Skeletal muscle tissue (tissue), 4 donors: Measurements from ENCODE around the gene FAF1. TPM values are rescaled to one million over a fixed set of nuclear protein-coding genes. Genes with fewer than 3 reads are reported as not detected.

ENCODE experiments used
- H3K27ac ChIP-seq: one replicate; pipeline ENCODE4 v1.7.0; 2013; ENCODE audit warnings: mild to moderate bottlenecking, low read depth, low read length, inconsistent platforms
- H3K27me3 ChIP-seq, 3 donors: one replicate each; pipeline ENCODE4 v1.7.0; 2013; ENCODE audit warnings: low read length in 3 of 3; ENCODE audit not compliant: control insufficient read depth in 3 of 3, insufficient read depth in 3 of 3
- H3K36me3 ChIP-seq, 3 donors: one replicate each; pipeline ENCODE4 v1.7.0; 2013; ENCODE audit warnings: low read length in 3 of 3; ENCODE audit not compliant: control insufficient read depth in 3 of 3, insufficient read depth in 3 of 3
- H3K4me1 ChIP-seq, 3 donors: one replicate each; pipeline ENCODE4 v1.7.0; 2013; ENCODE audit warnings: low read length in 3 of 3, mild to moderate bottlenecking in 3 of 3; ENCODE audit not compliant: control insufficient read depth in 3 of 3, insufficient read depth in 3 of 3
- H3K4me3 ChIP-seq, 3 donors: one replicate each; pipeline ENCODE4 v1.7.0; 2013; ENCODE audit warnings: low read length in 3 of 3
- H3K9ac ChIP-seq, 3 donors: one replicate each; pipeline ENCODE4 v1.7.0; 2013; ENCODE audit warnings: low read length in 3 of 3, mild to moderate bottlenecking in 3 of 3, moderate library complexity in 2 of 3, low read depth in 1 of 3
- H3K9me3 ChIP-seq, 3 donors: one replicate each; pipeline ENCODE4 v1.7.0; 2013; ENCODE audit warnings: low read length in 3 of 3; ENCODE audit not compliant: control insufficient read depth in 3 of 3
- total RNA-seq: library from RNA; depleted of rRNA; stranded (reverse); fragments of >200 nt; gene quantifications from one replicate; pipeline ENCODE4 v1.2.3, GENCODE V29; 2014
- donor health status: Osteomylitis.

The FAF1 gene
- total RNA-seq, 1 donor from 2014 or later = 41.2 TPM

DNA sequence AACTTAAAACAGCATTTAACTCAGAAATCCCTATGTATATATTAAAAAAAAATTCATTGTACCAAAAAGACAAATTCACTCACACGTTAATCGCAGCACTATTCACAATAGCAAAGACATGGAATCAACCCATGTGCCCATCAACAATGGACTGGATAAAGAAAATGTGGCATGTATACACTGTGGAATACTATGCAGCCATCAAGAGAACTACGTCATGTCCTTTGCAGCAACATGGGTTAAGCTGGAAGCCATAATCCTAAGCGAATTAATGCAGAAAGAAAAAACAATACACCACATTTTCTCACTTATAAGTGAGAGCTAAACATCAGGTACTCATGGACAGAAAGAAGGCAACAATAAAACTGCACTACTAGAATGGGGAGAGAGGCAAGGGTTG lies 99.4 kb downstream of the FAF1 start:
- H3K9me3 ChIP-seq = peaks cover 0 to 3% (median 2%) of the 10 kb centered on the region in 3 donors
- no peak overlapping the region for H3K9ac ChIP-seq
- no peak overlapping the region for H3K27ac ChIP-seq
- H3K27me3 ChIP-seq = no peaks in the 10 kb centered on the region
- no peaks in the 10 kb centered on the region for H3K4me1 ChIP-seq
- no peak overlapping the region for H3K4me3 ChIP-seq
- H3K36me3 ChIP-seq = no peaks in the 10 kb centered on the region

DNA sequence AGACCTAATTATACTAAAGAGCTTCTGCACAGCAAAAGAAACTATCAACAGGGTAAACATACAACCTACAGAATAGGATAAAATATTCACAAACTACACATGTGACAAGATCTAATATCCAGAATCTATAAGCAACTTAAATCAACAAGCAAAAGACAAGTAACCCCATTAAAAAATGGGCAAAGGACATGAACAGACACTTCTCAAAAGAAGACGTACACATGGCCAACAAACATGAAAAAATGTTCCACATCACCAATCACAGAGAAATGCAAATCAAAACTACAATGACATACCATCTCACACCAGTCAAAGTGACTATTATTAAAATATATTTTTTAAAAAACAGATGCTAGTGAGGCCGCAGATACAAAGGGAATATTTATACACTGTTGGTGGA lies 99.8 kb downstream of the FAF1 start:
- H3K4me1 ChIP-seq = no peaks in the 10 kb centered on the region
- peaks cover 0 to 3% (median 2%) of the 10 kb centered on the region in 3 donors for H3K9me3 ChIP-seq
- no peak overlapping the region for H3K9ac ChIP-seq
- no peaks in the 10 kb centered on the region for H3K27me3 ChIP-seq
- no peak overlapping the region for H3K27ac ChIP-seq
- H3K36me3 ChIP-seq = no peaks in the 10 kb centered on the region
- H3K4me3 ChIP-seq = no peak overlapping the region

- Histone ChIP-seq H3K9me3 (peaks cover 0 to 3% (median 2%) of the 10 kb centered on the region in 3 donors), H3K27me3 (no peaks in the 10 kb centered on the region), H3K4me1 (no peaks in the 10 kb centered on the region), H3K9ac (no peak overlapping the region), H3K27ac (no peak overlapping the region), H3K36me3 (no peaks in the 10 kb centered on the region), H3K4me3 (no peak overlapping the region)
These were observed 100.4 kb downstream of the FAF1 start for GRCh38 chr1:50859657-50860056.

- Histone ChIP-seq H3K4me1 (no peaks in the 10 kb centered on the region), H3K27ac (no peak overlapping the region), H3K27me3 (no peaks in the 10 kb centered on the region), H3K36me3 (no peaks in the 10 kb centered on the region), H3K9me3 (peaks cover 0 to 3% (median 2%) of the 10 kb centered on the region in 3 donors), H3K9ac (no peak overlapping the region), H3K4me3 (no peak overlapping the region)
These were observed 101.3 kb downstream of the FAF1 start for GRCh38 chr1:50858761-50859160.

GRCh38 chr1:50857702-50858101 lies 102.4 kb downstream of the FAF1 start:
- Histone ChIP-seq H3K4me1 (no peaks in the 10 kb centered on the region), H3K27me3 (no peaks in the 10 kb centered on the region), H3K36me3 (no peaks in the 10 kb centered on the region), H3K9ac (no peak overlapping the region), H3K27ac (no peak overlapping the region), H3K4me3 (no peak overlapping the region), H3K9me3 (peaks cover 0 to 3% (median 2%) of the 10 kb centered on the region in 3 donors)

DNA sequence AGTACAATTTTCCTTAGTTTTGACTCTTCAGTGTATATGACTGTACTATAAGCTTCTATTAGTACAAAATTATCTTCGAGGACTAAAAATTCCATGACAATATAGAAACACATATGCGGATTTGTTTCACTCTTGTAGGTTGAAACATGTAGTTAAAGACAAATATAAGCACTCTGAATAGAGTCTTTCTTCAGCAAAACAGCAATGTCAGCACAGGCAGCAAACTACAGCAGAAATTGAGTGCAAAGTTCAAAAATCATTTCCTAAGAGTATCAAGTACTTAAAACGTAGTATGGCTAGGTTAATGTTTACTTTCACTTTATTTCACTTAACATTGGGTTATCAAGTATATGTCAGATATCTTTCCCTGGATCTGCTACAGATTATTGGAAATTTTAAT lies 106.7 kb downstream of the FAF1 start:
- Histone ChIP-seq H3K9me3 (no peaks in the 10 kb centered on the region), H3K9ac (no peak overlapping the region), H3K4me1 (no peaks in the 10 kb centered on the region), H3K4me3 (no peak overlapping the region), H3K27me3 (no peaks in the 10 kb centered on the region), H3K36me3 (no peaks in the 10 kb centered on the region), H3K27ac (no peak overlapping the region)

- H3K27ac ChIP-seq = no peak overlapping the region
- H3K36me3 ChIP-seq = no peaks in the 10 kb centered on the region
- no peaks in the 10 kb centered on the region for H3K27me3 ChIP-seq
- H3K4me1 ChIP-seq = no peaks in the 10 kb centered on the region
- no peaks in the 10 kb centered on the region for H3K9me3 ChIP-seq
- H3K4me3 ChIP-seq = no peak overlapping the region
- no peak overlapping the region for H3K9ac ChIP-seq
These were observed 107.2 kb downstream of the FAF1 start for GRCh38 chr1:50852889-50853288.

DNA sequence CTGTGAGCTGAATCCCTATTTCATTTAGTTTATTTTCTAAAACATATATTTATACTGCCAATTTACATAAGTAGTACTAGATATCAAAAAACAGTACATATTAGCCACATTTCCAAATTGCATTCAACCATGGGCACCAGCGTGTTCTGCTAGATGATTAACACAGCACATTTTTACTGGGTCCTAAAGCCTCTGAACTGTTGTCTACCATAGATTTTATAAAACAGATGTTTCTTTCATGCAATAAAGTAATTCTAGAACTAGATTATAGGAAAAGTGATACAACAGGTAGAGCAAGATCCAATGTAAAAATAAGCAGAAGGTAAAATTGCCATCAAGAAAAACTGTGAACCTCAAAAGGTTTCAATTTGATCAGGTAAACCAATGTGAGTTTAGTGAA lies 108.6 kb downstream of the FAF1 start:
- Histone ChIP-seq H3K9me3 (no peaks in the 10 kb centered on the region), H3K4me1 (no peaks in the 10 kb centered on the region), H3K36me3 (no peaks in the 10 kb centered on the region), H3K9ac (no peak overlapping the region), H3K4me3 (no peak overlapping the region), H3K27me3 (no peaks in the 10 kb centered on the region), H3K27ac (no peak overlapping the region)

DNA sequence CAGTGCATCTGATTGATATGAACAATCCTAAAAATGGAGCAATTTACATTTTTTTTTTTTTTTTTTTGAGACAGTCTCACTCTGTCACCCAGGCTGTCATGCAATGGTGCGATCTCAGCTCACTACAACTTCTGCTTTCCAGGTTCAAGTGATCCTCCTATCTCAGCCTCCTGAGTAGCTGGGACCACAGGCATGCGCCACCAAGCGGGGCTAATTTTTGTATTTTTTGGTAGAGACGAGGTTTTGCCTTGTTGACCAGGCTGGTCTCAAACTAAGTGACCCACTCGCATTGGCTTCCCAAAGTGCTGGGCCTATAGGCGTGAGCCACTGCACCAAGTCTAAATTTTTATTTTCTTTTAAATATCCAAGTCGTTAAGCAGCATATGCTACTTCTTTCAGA lies 109.0 kb downstream of the FAF1 start:
- H3K4me1 ChIP-seq = no peaks in the 10 kb centered on the region
- no peak overlapping the region for H3K4me3 ChIP-seq
- H3K36me3 ChIP-seq = no peaks in the 10 kb centered on the region
- H3K27ac ChIP-seq = no peak overlapping the region
- H3K27me3 ChIP-seq = no peaks in the 10 kb centered on the region
- no peak overlapping the region for H3K9ac ChIP-seq
- no peaks in the 10 kb centered on the region for H3K9me3 ChIP-seq

DNA sequence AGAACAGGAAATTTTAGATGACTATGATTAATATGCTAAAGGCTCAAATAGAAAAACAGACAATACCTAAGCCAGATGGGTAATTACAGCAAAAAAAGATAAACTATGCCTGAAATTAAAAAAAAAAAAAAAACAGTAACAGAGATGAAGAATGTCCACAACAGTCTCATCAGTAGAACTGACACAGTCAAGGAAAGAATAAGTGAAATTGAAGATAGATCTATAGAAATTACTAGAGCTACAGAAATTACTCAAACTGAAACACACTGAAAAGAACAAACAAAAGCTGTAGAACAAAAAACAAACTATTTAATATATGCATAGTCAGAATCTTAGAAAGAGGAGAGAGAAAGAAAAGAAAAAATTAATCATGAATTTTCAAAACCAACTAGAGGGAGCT lies 112.8 kb downstream of the FAF1 start:
- Histone ChIP-seq H3K27me3 (no peaks in the 10 kb centered on the region), H3K9ac (no peak overlapping the region), H3K36me3 (no peaks in the 10 kb centered on the region)

More for the DNA sequence above, 112.8 kb downstream of the FAF1 start:
- Histone ChIP-seq H3K9me3 (no peaks in the 10 kb centered on the region), H3K4me3 (no peak overlapping the region), H3K27ac (no peak overlapping the region), H3K4me1 (no peaks in the 10 kb centered on the region)
